ENCODE results near the gene GPC6. TPM values are rescaled to one million over a fixed set of nuclear protein-coding genes. Genes with fewer than 3 reads are reported as not detected.
"Not testable (repeated sequence)": the region's sequence is repeated elsewhere in the genome, so short reads cannot be mapped to it uniquely, and the experiment has no call there.

Gene GPC6
- polyA plus RNA-seq, 1 donor, result 4.1 TPM

DNA sequence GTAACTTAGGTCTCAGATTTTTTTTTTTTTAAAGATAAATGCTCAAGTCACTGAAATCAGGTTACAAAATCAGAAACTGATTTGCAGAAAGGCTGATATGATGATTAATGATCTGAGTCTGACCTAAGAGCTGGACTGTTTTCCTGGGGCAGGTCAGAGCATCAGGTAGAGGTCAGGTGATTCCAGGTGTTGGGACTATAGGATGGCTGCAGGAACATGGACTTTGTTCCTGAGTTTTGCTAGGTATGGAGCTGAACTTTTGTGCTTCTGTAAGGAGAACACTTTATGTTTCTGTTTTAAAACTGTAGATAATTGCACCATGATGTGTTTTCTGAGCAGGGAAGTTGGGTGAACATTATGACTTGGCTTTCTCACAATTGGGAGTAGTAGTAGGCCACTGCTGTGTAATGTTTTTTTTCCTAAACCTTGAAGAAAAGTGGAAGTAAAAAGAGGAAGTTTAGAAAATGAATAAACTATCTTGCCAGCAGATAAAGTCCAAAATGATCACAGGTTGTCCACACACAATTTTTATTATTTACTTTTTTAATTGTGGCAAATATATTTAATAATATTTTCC is 955.7 kb downstream of the GPC6 start:
- no peak for DNase-seq

DNA sequence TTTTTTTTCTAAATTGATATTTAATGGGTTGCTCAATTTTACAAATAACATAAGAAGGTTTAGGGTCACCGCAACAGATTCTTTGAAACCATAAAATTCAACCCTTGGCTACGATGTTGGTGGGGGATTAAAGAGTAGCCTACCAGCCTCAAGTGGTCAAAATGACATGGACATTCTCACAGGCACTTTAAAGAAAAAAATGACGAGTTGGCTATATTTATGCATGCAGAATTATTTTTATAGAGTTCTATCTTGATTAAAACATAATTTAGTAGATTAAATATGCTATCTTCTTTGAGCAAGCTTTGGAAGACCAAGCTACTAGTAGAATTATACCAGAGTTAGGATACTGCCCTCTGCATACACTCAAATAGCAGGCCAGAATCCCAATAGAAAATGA is 959.9 kb downstream of the GPC6 start:
- DNase-seq, result no peak

DNA sequence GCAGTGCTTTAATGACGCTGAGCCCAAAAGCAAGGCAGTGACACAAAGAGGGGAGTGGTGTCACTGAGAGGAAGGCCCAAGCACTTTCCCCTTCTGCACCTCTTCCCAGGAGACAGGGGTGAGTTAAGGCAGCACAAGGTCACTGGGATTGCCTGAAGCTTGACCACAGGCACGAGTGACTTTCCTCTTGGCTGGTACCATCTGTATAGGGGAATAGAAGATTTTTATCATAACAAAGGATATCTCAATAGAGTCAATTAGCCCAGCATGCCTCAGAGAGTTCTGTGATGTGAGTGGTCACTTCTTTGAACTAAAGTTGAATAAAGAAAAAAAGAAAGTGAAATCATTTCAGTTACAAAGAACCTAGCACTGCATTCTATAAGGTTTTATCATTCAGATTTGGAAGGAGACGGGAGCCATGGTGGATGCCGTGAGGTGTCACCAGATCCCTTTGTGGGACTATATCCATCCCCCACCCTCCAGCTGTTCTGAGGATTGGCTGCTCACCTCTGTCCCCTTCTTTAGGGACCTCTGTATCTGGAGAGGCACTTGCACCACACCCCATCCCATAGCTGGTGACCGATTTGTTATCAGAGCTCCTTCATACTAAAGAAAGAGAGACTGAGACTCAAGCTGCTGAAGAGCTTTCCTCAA is 961.7 kb downstream of the GPC6 start:
- DNase-seq, result no peak

DNA sequence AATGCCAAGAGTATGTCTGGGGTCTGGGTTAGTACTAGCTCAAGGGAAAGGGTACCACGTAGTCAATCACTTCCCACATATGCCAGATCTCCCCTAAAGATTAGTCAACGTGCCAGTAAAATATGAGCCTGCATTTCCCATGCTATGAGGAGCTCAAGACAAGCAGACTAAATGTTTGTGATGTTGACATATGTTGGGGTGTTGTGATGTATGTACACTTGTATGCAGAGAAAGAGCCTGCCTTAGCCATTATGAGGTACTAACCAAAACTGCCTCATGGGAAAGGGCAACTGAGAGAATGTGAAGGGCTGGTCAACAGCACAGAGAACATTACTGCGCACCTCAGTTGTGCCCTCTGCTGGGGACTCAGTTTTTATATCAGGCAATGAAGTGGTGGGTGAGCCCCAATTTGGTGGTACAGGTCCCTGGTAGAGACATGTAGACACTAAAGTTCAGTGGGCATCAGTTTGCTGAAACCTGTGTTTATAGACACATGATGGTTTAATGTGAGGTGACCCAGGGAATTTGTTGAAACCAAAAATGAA is 965.9 kb downstream of the GPC6 start:
- no peak for DNase-seq

DNA sequence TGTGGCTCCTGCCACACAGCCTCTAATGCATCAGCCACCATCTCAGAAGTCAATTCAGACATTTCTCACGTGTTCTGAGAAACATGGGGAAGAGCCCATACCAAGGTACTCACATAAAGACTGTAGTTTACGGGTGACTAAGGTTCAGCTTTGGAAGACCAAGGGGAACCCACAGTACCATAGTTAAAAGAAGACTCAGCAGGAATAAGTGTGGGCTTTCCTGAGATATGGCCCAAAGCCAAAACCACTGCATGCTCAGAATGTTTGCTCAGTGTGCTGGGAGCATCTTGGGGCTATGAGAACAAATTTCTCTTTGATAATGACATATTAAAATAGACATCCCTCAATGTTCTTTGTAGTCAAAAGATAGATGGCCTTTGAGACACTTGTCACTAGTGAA is 969.1 kb downstream of the GPC6 start:
- no peak for DNase-seq

DNA sequence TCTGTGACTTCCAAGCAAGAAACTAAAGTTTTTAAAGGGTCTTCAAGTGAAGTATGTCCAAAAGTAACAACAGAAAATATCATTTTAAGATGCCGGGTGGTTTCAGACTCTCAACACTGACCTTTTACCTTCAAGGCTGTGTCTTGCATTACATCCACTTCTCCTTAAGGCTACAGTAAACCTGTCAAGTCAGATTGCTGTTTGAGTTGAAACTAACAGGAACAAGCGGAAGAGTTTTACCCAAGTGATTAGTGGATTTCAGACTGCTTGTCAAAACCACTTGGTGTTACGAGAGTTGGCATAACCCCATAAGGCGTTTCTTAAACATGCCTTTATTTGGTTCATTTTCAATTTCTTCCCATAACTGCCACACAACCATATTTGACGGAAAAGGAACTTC is 969.8 kb downstream of the GPC6 start:
- DNase-seq, result no peak

DNA sequence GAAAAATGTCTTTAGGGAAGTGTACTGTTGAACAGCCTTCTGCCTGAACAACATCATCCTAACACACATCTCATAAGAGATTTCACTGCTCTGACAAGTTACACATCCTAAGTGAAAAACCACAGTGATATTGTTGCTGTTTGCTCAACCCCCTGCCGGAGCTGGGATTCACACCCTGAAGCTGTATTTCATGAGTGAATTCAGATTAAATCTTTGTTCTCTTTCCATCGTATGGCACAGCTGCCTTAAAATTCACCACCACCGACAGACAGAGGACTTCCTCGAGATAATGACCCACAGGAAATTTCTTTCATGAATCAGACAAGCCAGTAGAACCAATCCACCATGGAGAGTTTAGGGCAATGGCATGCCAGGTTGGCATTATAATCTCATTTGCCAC is 972.1 kb downstream of the GPC6 start:
- no peak for DNase-seq

DNA sequence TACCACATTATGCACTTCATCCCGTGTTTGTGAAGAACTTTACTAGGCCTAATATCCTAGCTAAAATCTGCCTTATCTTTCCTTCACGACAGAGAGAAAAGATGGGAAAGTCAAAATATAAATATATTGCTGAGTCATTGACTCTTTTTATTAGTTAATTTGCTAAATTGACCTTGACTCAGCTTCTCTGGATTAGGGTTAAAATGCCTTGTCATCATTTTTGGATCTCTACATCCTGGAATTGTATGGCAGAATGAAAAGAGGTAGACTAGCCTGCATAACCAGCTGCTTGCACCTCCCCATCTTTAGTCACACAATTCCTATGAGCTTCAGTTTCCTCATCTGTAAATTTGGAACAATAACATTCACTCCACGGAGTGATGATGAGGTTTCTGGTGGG is 972.5 kb downstream of the GPC6 start:
- DNase-seq, result no peak

DNA sequence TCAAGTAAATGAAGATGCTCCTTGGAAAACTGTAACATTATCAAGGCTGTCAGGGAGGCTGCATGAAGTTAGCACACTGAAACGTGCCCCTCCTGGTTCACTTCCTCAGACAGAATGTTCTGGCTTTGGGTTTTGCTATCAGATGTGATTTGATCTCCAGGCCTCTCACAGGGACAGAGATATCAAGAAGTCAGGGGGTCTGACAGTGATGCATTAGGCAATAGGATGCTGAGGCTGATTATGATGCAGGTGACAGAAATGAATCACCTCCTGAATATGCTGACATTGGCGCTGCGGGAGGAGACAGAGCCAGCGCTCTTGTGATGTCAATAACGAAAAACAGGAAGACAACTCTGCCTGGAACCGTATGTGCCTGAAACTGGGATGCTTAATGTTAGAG is 974.4 kb downstream of the GPC6 start:
- no peak for DNase-seq

DNA sequence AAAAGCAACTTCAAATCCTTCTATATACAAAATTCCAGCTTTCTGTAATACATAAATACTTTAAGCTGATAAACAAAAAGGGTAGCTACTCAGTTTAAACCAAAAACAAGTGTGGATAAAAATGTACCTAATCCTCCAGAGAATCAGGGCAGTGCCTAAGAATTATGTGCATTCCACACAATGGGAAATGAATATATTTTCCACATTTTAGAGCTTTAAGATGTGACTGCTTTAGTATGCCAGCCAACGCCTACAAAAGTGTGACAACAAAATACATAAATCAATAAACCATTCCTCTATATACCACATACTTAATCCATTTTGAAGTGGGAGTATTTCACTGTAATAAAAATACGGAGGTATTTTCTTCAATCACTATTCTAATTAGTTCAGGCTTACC is 977.6 kb downstream of the GPC6 start:
- DNase-seq, result no peak

DNA sequence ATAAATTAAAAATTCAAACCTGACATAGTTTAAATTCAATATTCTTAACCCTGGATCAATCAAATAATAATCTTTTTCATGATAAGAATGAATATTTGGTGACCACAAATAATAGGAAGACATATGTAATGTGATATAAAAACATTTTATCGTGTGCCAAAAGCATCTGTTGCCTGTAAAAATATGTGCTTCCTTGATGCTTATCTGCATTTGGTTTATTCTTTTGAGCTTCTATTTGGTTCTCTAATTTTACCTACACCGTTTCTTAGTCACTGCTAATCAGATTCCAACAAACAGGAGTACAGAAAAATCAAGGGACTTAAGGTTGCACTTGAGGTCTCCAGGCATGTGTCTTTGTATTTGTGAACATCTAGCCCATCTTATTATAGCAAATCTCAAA is 978.3 kb downstream of the GPC6 start:
- DNase-seq, result no peak

DNA sequence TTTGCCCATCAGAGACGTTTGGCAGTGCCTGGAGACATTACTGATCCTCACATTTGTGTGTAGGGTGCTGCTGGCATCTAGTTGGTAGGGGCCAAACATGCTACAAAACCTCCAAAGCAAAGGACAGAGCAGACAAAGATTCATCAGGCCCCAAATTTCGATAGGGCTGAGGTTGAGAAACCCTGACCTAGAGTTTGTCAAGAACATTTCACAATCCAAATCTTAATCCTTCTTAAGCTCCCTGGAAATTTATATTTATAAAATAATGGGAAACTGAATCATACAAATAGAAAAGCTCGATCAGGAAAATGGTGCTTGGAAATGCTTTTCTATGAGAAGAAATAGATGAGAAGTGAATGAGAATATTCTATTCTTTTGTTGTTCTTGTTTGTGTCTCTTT is 979.3 kb downstream of the GPC6 start:
- no peak for DNase-seq

DNA sequence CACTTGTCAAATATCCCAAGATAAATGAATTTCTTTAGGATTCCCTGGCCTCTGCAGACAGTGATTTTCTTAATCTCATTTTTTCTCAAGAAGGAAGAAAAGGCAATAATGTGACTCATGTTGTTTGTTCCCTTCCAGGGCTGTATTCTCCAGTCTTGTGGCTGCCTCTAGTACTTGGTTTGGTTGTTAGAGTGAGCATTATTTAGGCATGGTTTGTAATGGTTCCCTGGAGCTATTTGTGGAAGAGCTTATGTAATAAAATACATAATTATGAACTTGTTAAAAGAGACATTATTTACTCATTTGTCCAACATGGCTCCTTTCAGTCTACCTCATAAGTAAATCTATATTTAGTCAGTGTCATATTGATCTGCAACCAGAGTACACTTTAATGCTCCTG is 982.5 kb downstream of the GPC6 start:
- no peak for DNase-seq

DNA sequence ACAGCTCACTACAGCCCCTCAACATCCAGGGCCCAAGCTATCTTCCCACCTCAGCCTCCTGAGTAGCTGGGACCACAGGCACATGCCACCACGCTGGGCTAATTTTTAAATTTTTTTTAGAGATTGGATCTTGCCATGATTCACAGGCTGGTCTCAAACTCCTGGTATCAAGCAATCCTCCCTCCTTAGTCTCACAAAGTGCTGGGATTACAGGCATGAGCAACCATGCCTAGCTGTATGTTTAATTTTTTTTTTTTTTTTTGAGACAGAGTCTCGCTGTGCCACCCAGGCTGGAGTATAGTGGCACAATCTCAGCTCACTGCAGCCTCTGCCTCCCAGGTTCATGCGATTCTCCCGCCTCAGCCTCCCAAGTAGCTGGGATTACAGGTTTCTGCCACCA is 983.3 kb downstream of the GPC6 start:
- DNase-seq, result not testable (repeated sequence)

DNA sequence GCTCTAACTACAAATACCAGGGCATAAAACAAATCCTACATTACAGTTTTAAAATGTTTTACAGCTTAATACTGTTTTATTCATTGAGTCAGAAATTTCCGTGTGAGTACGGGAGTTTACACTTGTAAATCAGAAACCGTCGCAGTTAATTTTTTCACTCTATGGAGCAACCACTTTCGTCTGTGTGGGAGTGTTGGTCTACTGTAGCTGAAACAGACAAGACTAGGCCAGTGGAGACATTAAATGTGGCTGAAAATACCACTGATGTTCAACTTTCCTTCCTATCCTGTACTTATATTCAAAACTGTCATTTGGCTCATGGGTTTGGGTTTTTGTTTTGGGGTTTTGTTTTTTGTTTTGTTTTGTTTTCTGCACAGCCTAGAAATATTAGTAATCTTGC is 984.2 kb downstream of the GPC6 start:
- no peak for DNase-seq

DNA sequence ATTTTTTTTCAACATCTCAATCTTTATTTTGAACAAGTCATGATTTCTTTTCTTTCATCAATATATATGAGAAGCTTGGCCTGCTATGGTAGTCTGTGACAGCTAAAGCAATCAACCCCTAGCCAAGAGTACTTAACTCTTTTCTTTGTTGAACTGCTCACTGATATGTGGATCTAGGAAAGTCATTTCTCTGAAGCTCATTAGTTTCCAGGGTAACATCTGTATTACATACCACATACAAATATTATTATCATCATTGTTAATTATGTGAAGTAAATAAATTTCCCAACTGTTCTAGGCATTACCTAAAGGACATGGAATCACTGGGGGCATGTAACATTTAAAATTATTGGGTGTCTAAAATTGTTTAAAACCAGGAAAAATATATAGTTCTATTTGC is 985.6 kb downstream of the GPC6 start:
- no peak for DNase-seq

DNA sequence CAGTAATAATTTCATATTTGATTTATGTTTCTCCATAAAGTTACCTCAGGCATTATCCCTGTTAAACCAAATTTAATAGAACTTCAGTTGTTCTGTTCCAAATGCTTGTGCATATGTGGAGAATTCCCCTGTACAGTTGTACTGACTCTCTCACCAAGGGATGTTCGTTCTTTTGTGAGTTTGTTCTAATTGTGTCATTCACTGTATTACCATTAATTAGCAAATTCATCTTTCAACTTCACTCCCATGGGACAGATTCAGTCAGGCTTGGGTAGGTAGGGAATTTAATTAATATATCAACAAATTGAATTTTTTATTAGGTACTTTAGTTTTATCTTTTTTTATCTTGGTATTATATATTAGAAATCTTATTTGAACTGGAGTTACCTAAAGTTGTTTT is 987.5 kb downstream of the GPC6 start:
- DNase-seq, result no peak

DNA sequence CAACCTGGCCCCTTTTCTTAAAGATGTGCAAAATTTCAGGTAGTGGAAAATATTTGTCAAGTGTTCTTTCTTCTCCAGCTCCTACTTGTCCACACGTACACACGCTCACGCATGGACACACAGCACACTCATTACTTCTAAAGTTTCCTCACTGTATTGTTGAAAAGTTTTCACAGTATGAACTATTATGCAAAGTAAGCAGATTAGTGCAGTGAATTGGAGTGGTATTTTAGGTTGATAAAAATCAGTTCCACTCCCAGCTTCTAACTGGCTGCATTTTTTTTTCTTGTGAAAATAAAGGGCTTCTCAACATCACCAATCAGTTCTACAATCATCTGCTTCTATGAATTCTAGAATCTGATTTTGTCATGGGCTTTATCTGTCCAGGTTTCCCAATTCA is 988.4 kb downstream of the GPC6 start:
- no peak for DNase-seq

DNA sequence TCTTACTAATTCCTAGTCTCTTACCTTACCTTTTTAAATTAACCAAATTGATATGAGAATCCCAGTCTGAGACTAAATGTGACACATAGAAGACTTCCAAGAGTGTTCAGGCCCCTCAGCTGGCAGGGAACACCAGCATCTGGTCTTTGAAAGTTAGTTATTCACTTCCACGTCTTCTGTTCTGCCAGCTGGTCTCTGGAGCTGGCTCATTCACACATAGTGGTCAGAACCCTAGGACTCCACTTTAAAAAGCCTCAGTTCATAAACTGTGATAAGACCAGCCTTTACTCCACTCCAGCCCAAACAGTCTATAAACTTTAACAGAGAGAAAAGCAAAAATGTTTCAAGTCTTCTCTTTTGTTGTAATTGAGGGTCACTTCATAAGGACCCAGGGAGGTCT is 989.9 kb downstream of the GPC6 start:
- no peak for DNase-seq

DNA sequence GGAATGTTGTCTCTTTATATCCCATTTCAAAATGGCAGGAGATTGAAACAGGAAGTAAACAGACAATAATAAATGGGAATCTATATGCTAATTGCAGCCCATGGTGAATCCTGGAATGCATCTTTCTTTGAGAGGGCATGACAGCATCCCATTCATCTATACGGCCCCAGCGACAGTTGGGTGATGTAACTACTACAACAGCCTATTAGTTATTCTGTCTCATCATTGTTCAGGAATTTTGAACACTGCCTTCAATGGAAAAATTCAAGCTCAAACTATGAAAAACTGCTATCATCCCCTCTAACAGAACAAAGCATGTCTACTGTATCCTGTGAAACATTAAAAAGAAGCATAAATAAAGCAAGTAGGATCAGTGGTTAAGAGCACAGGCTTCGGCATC is 990.8 kb downstream of the GPC6 start:
- DNase-seq, result no peak

DNA sequence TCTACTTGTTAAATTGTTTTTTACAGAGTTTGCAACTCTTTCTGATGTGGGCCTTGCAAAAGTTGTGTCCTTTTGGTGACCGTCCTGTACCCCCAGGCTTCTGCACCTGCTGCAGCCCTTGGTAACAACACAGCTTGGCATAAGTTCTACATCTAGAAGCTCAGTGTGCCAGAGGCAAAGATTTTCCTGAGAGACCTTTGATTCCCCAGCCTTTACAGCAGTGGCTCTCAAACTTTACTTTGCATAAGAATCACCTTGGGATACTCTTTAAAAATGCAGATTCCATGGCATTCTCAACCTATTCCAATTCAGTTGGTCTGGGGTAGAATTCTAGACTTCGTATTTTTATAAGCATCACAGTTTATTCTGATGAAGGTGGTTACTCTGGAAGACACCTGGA is 991.9 kb downstream of the GPC6 start:
- no peak for DNase-seq

DNA sequence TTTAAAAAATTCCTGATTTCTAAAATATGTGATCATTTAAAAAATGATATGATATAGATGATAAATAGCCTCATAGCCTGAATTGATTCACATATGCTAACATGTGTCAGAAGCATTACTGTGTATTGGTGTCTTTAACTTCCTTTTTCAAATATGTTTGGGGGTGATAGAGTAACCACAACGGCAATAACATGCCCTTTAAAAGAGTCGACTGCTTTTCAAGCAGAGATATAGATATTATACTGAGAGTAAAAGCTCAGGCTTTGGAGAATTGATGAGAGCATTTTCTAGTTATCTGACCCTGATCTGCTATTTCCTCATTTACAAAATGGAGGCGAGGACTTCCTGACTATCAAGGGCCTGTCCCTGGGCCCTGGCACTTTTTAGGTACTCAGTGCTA is 992.3 kb downstream of the GPC6 start:
- no peak for DNase-seq

DNA sequence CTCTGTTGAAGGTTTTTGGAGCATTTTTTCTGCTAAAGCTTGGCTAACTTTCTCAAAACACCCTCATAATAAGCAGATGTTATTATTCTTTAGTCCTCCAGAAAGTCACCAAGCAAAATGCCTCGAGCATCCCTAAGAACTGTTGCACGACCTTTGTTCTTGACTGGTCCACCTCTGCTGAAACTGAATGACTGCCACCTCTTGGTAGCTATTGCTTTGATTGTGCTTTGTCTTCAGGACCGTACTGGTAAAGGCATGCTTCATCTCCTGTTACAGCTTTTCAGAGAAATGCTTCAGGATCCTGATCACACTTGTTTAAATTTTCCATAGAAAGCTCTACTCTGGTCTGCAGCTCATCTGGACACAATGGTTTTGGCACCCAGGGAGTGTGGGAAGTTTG is 998.1 kb downstream of the GPC6 start:
- no peak for DNase-seq

DNA sequence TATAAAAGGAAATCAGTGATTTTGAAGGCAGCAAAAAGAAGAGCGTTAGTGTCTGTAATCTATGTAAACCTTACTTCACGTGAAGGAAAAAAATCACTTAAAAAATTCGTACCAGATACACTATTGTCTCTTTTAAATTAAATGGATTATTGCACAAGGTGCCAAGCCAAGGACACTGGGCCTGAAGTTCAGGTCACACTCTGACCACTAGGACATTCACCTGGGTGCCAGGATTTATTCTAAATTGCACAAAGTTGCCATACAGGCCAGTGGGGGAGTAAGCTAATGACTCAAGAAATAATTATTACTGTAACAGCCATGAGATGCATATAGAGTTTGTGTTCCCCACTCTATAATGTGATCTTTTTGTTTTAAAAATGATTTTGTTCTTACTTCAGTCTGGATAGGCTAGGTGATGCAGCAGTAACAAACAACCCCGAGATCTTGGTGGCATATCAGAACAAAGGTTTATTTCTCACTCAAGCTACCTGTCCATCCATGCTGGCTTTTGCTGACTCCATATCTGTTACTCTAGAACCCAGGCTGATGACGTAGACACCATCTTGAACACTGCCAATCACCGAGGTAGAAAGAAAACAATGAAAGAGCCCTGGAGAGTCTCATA is 1000.8 kb downstream of the GPC6 start:
- DNase-seq, result no peak
